AML-193 (cell line): ENCODE measurements around the gene TMEM170A.

Experiments
- DNase-seq, 2 experiments: peaks; one replicate each; lab custom pipeline; 2025; lab: John Stamatoyannopoulos, UW

TMEM170A gene

GRCh38 chr16:75402159-75402820, 62.2 kb downstream of the TMEM170A start:
- no peak for DNase-seq

- no peak for DNase-seq
Observed at GRCh38 chr16:75401691-75402090, 62.8 kb downstream of the TMEM170A start.

GRCh38 chr16:75398333-75398732, 66.2 kb downstream of the TMEM170A start:
- DNase-seq = no peak

GRCh38 chr16:75394941-75395340, 69.5 kb downstream of the TMEM170A start:
- no peak for DNase-seq
